HG02763 (cell line): ENCODE results near the gene MEGF11.

ENCODE experiments used
- ATAC-seq: cut with Tn5 transposase; IDR thresholded peaks from one replicate; pipeline ENCODE4 v1.9.1; 2021; ENCODE audit warnings: mild to moderate bottlenecking, moderate library complexity; ENCODE audit not compliant: unreplicated experiment

The MEGF11 gene

GRCh38 chr15:66040211-66040892, 213.2 kb downstream of the MEGF11 start:
- ATAC-seq, result no peak

- ATAC-seq, result no peak
Observed at GRCh38 chr15:66039117-66039871, 214.3 kb downstream of the MEGF11 start.

GRCh38 chr15:66038387-66039116, 215.0 kb downstream of the MEGF11 start:
- ATAC-seq, result no peak

- ATAC-seq, result no peak
Observed at GRCh38 chr15:66036859-66037258, 216.7 kb downstream of the MEGF11 start.

GRCh38 chr15:66035901-66036300, 217.6 kb downstream of the MEGF11 start:
- no peak for ATAC-seq

GRCh38 chr15:66033143-66033542, 220.4 kb downstream of the MEGF11 start:
- no peak for ATAC-seq

GRCh38 chr15:66032006-66032405, 221.5 kb downstream of the MEGF11 start:
- no peak for ATAC-seq

GRCh38 chr15:66030650-66031049, 222.9 kb downstream of the MEGF11 start:
- ATAC-seq, result no peak

- no peak for ATAC-seq
Observed at GRCh38 chr15:66029650-66030049, 223.9 kb downstream of the MEGF11 start.

- no peak for ATAC-seq
Observed at GRCh38 chr15:66027268-66027805, 226.2 kb downstream of the MEGF11 start.

- ATAC-seq, result no peak
Observed at GRCh38 chr15:66025972-66026371, 227.6 kb downstream of the MEGF11 start.

- ATAC-seq, result no peak
Observed at GRCh38 chr15:66025015-66025452, 228.5 kb downstream of the MEGF11 start.

- no peak for ATAC-seq
Observed at GRCh38 chr15:66024116-66024515, 229.4 kb downstream of the MEGF11 start.

- ATAC-seq, result no peak
Observed at GRCh38 chr15:66023311-66023972, 230.1 kb downstream of the MEGF11 start.

- no peak for ATAC-seq
Observed at GRCh38 chr15:66022163-66022525, 231.4 kb downstream of the MEGF11 start.

GRCh38 chr15:66021496-66022162, 231.9 kb downstream of the MEGF11 start:
- ATAC-seq, result no peak

- ATAC-seq, result no peak
Observed at GRCh38 chr15:66019826-66020398, 233.6 kb downstream of the MEGF11 start.

GRCh38 chr15:66019368-66019767, 234.2 kb downstream of the MEGF11 start:
- ATAC-seq, result no peak

GRCh38 chr15:66018488-66018797, 235.1 kb downstream of the MEGF11 start:
- no peak for ATAC-seq

GRCh38 chr15:66017792-66018487, 235.6 kb downstream of the MEGF11 start:
- no peak for ATAC-seq
